K562 (cell line): Measurements from ENCODE around the gene MYO1F. TPM values are rescaled to one million over a fixed set of nuclear protein-coding genes. Genes with fewer than 3 reads are reported as not detected.
A peak's percentile ranks its signal among the peaks of the same experiment; 100 is the strongest.

Experiments
- BDP1 ChIP-seq: IDR thresholded peaks from 3 replicates; pipeline ENCODE4 v1.6.1; 2011; ENCODE audit not compliant: insufficient read length, insufficient read depth
- E2F1 ChIP-seq: sonication (generic); formaldehyde crosslinking; IDR thresholded peaks from 2 replicates; pipeline ENCODE4 v1.8.1; 2023; ENCODE audit warnings: mild to moderate bottlenecking, missing genetic modification reagents, moderate library complexity
- E4F1 ChIP-seq: fragments of 250-450 bp; sonication (Bioruptor Pico); IDR thresholded peaks from 2 replicates; pipeline ENCODE4 v1.5.0; 2021; ENCODE audit warnings: mild to moderate bottlenecking, borderline replicate concordance
- GTF3C2 ChIP-seq: IDR thresholded peaks from 3 replicates; pipeline ENCODE4 v1.6.1; 2011; ENCODE audit warnings: borderline replicate concordance, mild to moderate bottlenecking, moderate library complexity; ENCODE audit not compliant: insufficient read length; ENCODE audit errors: extremely low read depth
- HMGXB4 ChIP-seq: sonication (generic); formaldehyde crosslinking; IDR thresholded peaks from 2 replicates; pipeline ENCODE4 v1.8.1; 2023; ENCODE audit warnings: mild to moderate bottlenecking, missing genetic modification reagents
- MLX ChIP-seq, 2 experiments: fragments of 450-650 bp in 1 of 2; sonication (generic) in 1 of 2; formaldehyde crosslinking; conservative IDR thresholded peaks; 2 replicates each; pipeline versions ENCODE4 v1.4.0 to v1.8.1; 2020 to 2022; ENCODE audit warnings: mild to moderate bottlenecking in 1 of 2, missing genetic modification reagents in 1 of 2
- RBM34 ChIP-seq: fragments of 200-400 bp; formaldehyde crosslinking; IDR thresholded peaks from 2 replicates; pipeline ENCODE4 v1.6.1; 2018; ENCODE audit warnings: low read length, borderline replicate concordance; ENCODE audit not compliant: insufficient read depth
- RCOR1 ChIP-seq, 2 experiments: IDR thresholded peaks; 2 replicates each; pipeline ENCODE4 v1.6.1; 2012; ENCODE audit warnings: low read depth in 2 of 2, low read length in 2 of 2, borderline replicate concordance in 1 of 2, improper control_type of control experiment in 1 of 2
- SAFB2 ChIP-seq: fragments of 200-400 bp; formaldehyde crosslinking; IDR thresholded peaks from 2 replicates; pipeline ENCODE4 v1.6.1; 2018; ENCODE audit warnings: borderline replicate concordance, low read length, low read depth, moderate library complexity; ENCODE audit not compliant: severe bottlenecking
- SREBF2 ChIP-seq: sonication (generic); formaldehyde crosslinking; IDR thresholded peaks from 2 replicates; pipeline ENCODE4 v1.4.0; 2020; ENCODE audit warnings: mild to moderate bottlenecking, missing genetic modification reagents
- ZBTB2 ChIP-seq: fragments of 450-650 bp; IDR thresholded peaks from 2 replicates; pipeline ENCODE4 v1.6.1; 2016; ENCODE audit warnings: antibody characterized with exemption
- ZNF174 ChIP-seq: fragments of 250-450 bp; sonication (Bioruptor Pico); IDR thresholded peaks from 2 replicates; pipeline ENCODE4 v1.4.0; 2020; ENCODE audit warnings: mild to moderate bottlenecking
- ZNF224 ChIP-seq: sonication (generic); formaldehyde crosslinking; IDR thresholded peaks from 2 replicates; pipeline ENCODE4 v1.8.0; 2022; ENCODE audit warnings: mild to moderate bottlenecking, missing genetic modification reagents
- ZNF41 ChIP-seq: fragments of 250-450 bp; sonication (Bioruptor Pico); conservative IDR thresholded peaks from 2 replicates; pipeline ENCODE4 v1.4.0; 2020; ENCODE audit warnings: mild to moderate bottlenecking
- polyA plus RNA-seq, 8 experiments: library from polyadenylated mRNA; depleted of rRNA in 4 of 8; stranded (reverse) in 5 of 8; unstranded in 3 of 8; fragments of >200 nt; fragmentation: Nextera tagmentation in 2 of 8; fragmentation: Illumina TruSeq in 1 of 8; extraction: Ambion mirVana in 2 of 8; extraction: Trizol in 1 of 8; gene quantifications; 2 replicates each; pipeline versions ENCODE4 v1.2.1 to v1.2.3, GENCODE V29; 2011 to 2014; ENCODE audit warnings: inconsistent platforms in 1 of 8, missing spikeins in 1 of 8
- total RNA-seq, 7 experiments: library from RNA; depleted of rRNA in 6 of 7; stranded (reverse); fragments of >200 nt in 6 of 7; fragmentation: Illumina TruSeq in 2 of 7; extraction: Trizol in 2 of 7; gene quantifications; 2 replicates each; pipeline versions ENCODE4 v1.2.1 to v1.2.3, GENCODE V29; 2011 to 2021; ENCODE audit warnings: low replicate concordance in 1 of 7

MYO1F gene
- total and polyA plus RNA-seq, 9 of the 15 experiments (the other 6 are each of a cell fraction or from before 2014, with no cell fraction given): 0.78 to 9.4 (median 4.3) TPM

- no peak for TF ChIP-seq E2F1 (CRISPR knock-in tag)
- TF ChIP-seq ZNF224 (CRISPR knock-in tag): no peak
- TF ChIP-seq GTF3C2: no peak
- TF ChIP-seq ZNF174 (CRISPR knock-in tag): no peak
- TF ChIP-seq BDP1: no peak
- TF ChIP-seq MLX (CRISPR knock-in tag; conservative IDR thresholded peaks at IDR 0.05): no peak
- TF ChIP-seq SREBF2 (CRISPR knock-in tag): 0 out of 2 replicates have a peak, but pooled peaks have one; percentile 31
- no peak for TF ChIP-seq E4F1
- TF ChIP-seq HMGXB4 (CRISPR knock-in tag): no peak
- 0 out of 4 replicates have a peak, but pooled peaks of 1 of the 2 experiments have one; percentile 20 for TF ChIP-seq RCOR1 (IDR thresholded peaks at IDR 0.05; ENCODE audit: borderline replicate concordance in 1 of 2, low read depth in 2 of 2, low read length in 2 of 2)
- TF ChIP-seq ZNF41: no peak
- TF ChIP-seq ZBTB2: no peak
- TF ChIP-seq RBM34: no peak
- no peak for TF ChIP-seq SAFB2
Observed at GRCh38 chr19:8505680-8506401, 71.4 kb downstream of the MYO1F start (continued).
